SK-N-SH treated with all-trans-retinoic acid at 6 μM for 48 hours (cell line): Measurements from ENCODE around the gene AP1G2.

ENCODE experiments used
- ATAC-seq: fragments of 200-7000 bp; cut with Tn5 transposase; 3 replicates; pipeline ENCODE4 v1.9.1; 2020; ENCODE audit warnings: mild to moderate bottlenecking, moderate library complexity
- BACH2 ChIP-seq: fragments of 250-450 bp; sonication (Bioruptor Pico); IDR thresholded peaks from 2 replicates; pipeline ENCODE4 v1.9.0; 2021; ENCODE audit warnings: mild to moderate bottlenecking, borderline replicate concordance
- CREB5 ChIP-seq: fragments of 250-450 bp; sonication (Bioruptor Pico); IDR thresholded peaks from 2 replicates; pipeline ENCODE4 v1.5.1; 2020; ENCODE audit warnings: low read depth, mild to moderate bottlenecking, moderate library complexity
- CSDC2 ChIP-seq: fragments of 250-450 bp; sonication (Bioruptor Pico); IDR thresholded peaks from 2 replicates; pipeline ENCODE4 v1.5.0; 2020; ENCODE audit warnings: mild to moderate bottlenecking, moderate library complexity
- CSRNP3 ChIP-seq: fragments of 250-450 bp; sonication (Bioruptor Pico); IDR thresholded peaks from 2 replicates; pipeline ENCODE4 v1.5.1; 2021; ENCODE audit warnings: mild to moderate bottlenecking, moderate library complexity
- ESRRG ChIP-seq: fragments of 250-450 bp; sonication (Bioruptor Pico); IDR thresholded peaks from 2 replicates; pipeline ENCODE4 v1.6.1; 2021; ENCODE audit warnings: mild to moderate bottlenecking
- ISL1 ChIP-seq: fragments of 250-450 bp; sonication (Bioruptor Pico); IDR thresholded peaks from 2 replicates; pipeline ENCODE4 v2.1.2; 2022; ENCODE audit warnings: mild to moderate bottlenecking, moderate library complexity
- OSR1 ChIP-seq: fragments of 250-450 bp; sonication (Bioruptor Pico); IDR thresholded peaks from 2 replicates; pipeline ENCODE4 v1.8.0; 2022; ENCODE audit warnings: moderate library complexity, mild to moderate bottlenecking, inconsistent platforms
- PATZ1 ChIP-seq: fragments of 250-450 bp; sonication (Bioruptor Pico); IDR thresholded peaks from 2 replicates; pipeline ENCODE4 v1.8.0; 2020; ENCODE audit warnings: mild to moderate bottlenecking, moderate library complexity, borderline replicate concordance
- POU6F1 ChIP-seq: fragments of 250-450 bp; sonication (Bioruptor Pico); IDR thresholded peaks from 2 replicates; pipeline ENCODE4 v1.8.0; 2021; ENCODE audit warnings: low read depth, mild to moderate bottlenecking, moderate library complexity, borderline replicate concordance
- PPARA ChIP-seq: fragments of 250-450 bp; sonication (Bioruptor Pico); IDR thresholded peaks from 2 replicates; pipeline ENCODE4 v1.5.0; 2020; ENCODE audit warnings: mild to moderate bottlenecking, borderline replicate concordance
- SNAI2 ChIP-seq: fragments of 250-450 bp; sonication (Bioruptor Pico); IDR thresholded peaks from 2 replicates; pipeline ENCODE4 v1.5.0; 2020; ENCODE audit warnings: mild to moderate bottlenecking, moderate library complexity
- TCF4 ChIP-seq: fragments of 250-450 bp; sonication (Bioruptor Pico); IDR thresholded peaks from 2 replicates; pipeline ENCODE4 v1.8.0; 2021; ENCODE audit warnings: mild to moderate bottlenecking, moderate library complexity, borderline replicate concordance
- TOX ChIP-seq: fragments of 250-450 bp; sonication (Bioruptor Pico); IDR thresholded peaks from 2 replicates; pipeline ENCODE4 v1.8.0; 2021; ENCODE audit warnings: mild to moderate bottlenecking, moderate library complexity, borderline replicate concordance
- TSHZ2 ChIP-seq: fragments of 250-450 bp; sonication (Bioruptor Pico); IDR thresholded peaks from 2 replicates; pipeline ENCODE4 v1.5.0; 2020; ENCODE audit warnings: mild to moderate bottlenecking, moderate library complexity
- ZC3H10 ChIP-seq: fragments of 250-450 bp; sonication (Bioruptor Pico); IDR thresholded peaks from 2 replicates; pipeline ENCODE4 v1.5.1; 2021; ENCODE audit warnings: mild to moderate bottlenecking, moderate library complexity
- ZFP3 ChIP-seq: fragments of 250-450 bp; sonication (Bioruptor Pico); IDR thresholded peaks from 2 replicates; pipeline ENCODE4 v1.5.0; 2020; ENCODE audit warnings: mild to moderate bottlenecking, moderate library complexity
- ZFP30 ChIP-seq: fragments of 450-650 bp; formaldehyde crosslinking; IDR thresholded peaks from 2 replicates; pipeline ENCODE4 v1.5.0; 2022; ENCODE audit warnings: mild to moderate bottlenecking, moderate library complexity
- ZNF70 ChIP-seq: fragments of 450-650 bp; formaldehyde crosslinking; IDR thresholded peaks from 2 replicates; pipeline ENCODE4 v1.5.0; 2020; ENCODE audit warnings: mild to moderate bottlenecking, moderate library complexity
- ZNF8 ChIP-seq: fragments of 450-650 bp; formaldehyde crosslinking; IDR thresholded peaks from 2 replicates; pipeline ENCODE4 v1.5.0; 2020; ENCODE audit warnings: mild to moderate bottlenecking, moderate library complexity

AP1G2 gene

GRCh38 chr14:23525611-23526010, 42.0 kb downstream of the AP1G2 start:
- ATAC-seq = no peak
- TF ChIP-seq PPARA (CRISPR knock-in tag) (no peak), ZNF70 (CRISPR knock-in tag) (no peak), CSRNP3 (no peak), ZNF8 (CRISPR knock-in tag) (no peak), SNAI2 (CRISPR knock-in tag) (no peak), ZFP3 (CRISPR knock-in tag) (no peak), ZC3H10 (CRISPR knock-in tag) (no peak), CSDC2 (no peak), ISL1 (no peak), CREB5 (CRISPR knock-in tag) (no peak), BACH2 (no peak), POU6F1 (CRISPR knock-in tag) (no peak)

- ATAC-seq = no peak
- TF ChIP-seq SNAI2 (CRISPR knock-in tag) (no peak), CREB5 (CRISPR knock-in tag) (no peak), ZC3H10 (CRISPR knock-in tag) (no peak), ISL1 (no peak), TOX (CRISPR knock-in tag) (no peak), PATZ1 (CRISPR knock-in tag) (no peak), ZFP3 (CRISPR knock-in tag) (no peak), BACH2 (no peak), POU6F1 (CRISPR knock-in tag) (no peak), ZFP30 (no peak), ESRRG (no peak), OSR1 (CRISPR knock-in tag) (no peak)
- TF ChIP-seq, all 23 proteins: peak for 0
These were observed 42.6 kb downstream of the AP1G2 start for GRCh38 chr14:23524954-23525353.

GRCh38 chr14:23523229-23524016, 44.2 kb downstream of the AP1G2 start:
- no peak for ATAC-seq
- TF ChIP-seq POU6F1 (CRISPR knock-in tag) (no peak), SNAI2 (CRISPR knock-in tag) (no peak), PPARA (CRISPR knock-in tag) (no peak), ZNF8 (CRISPR knock-in tag) (no peak), TSHZ2 (CRISPR knock-in tag) (no peak), OSR1 (CRISPR knock-in tag) (no peak), ZC3H10 (CRISPR knock-in tag) (no peak), TOX (CRISPR knock-in tag) (no peak), TCF4 (CRISPR knock-in tag) (no peak), CSRNP3 (no peak)
